ENCODE data around the gene STAT5A.
A peak's percentile ranks its signal among the peaks of the same experiment; 100 is the strongest.

The STAT5A gene

DNA sequence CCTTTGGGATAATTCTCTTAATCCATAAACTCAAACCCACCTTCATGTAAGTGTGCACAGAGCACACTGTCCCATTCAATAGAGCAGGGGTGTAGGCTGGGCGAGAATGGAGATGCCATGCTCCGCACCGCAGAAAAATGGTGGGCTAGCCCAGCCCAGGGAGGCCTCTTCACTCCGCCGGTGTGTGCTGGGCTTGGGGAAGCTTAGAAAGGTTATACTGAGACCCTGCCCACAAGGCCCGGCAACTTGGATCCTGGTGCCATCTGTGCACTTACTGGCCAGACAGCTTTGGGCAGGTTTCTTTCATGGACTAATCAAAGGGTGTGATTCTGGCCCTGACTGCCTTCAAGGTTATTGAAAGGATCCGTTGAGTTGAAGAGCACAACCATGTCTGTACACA lies 3.7 kb upstream of the STAT5A start (continued):
- TF ChIP-seq ZNF654 (tag by site-specific recombination; IDR thresholded peaks at IDR 0.05; ENCODE audit: low read depth) (no peak), ZBTB20 (tag by site-specific recombination; IDR thresholded peaks at IDR 0.05) (no peak), ZNF776 (tag by site-specific recombination; IDR thresholded peaks at IDR 0.05; ENCODE audit: borderline replicate concordance) (no peak), ZNF624 (tag by site-specific recombination; IDR thresholded peaks at IDR 0.05) (no peak)

DNA sequence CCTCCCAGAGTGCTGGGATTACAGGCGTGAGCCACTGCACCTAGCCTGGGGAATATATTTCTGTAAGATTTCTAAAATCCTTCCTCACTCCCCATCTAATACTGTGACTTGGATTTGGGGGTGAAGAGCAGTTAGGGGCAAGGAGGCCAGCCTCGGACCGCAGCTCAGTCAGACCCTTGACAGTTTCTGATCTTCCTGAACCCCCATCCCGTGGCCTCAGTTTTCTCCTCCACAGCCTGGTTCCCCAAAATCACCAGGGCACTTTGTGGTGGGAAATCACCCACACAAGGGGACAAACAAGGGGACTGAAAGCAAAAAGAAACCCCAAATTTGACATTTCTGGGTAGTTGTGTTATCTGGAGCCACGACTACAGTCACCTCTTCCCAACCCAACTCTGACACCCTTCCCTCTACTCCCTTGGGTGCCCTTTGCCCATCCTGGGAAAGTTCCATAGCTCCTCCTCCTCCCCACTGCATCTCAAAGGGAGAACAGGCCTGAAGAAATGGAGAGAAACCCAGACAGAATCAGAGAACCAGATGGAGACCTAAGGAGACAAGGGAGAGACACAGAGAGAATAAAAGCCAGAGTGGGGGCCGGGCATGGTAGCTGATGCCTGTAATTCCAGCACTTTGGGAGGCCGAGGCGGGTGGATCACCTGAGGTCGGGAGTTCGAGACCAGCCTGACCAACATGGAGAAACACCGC lies 2.8 kb upstream of the STAT5A start:
- Histone ChIP-seq H3K4me3 (ENCODE audit: low read depth, low read length) (no peak overlapping the region), H3K9me3 (ENCODE audit: control insufficient read depth, insufficient read depth, low read depth, low read length) (no peaks in the 10 kb centered on the region), H3K27ac (ENCODE audit: extremely low read depth, low read depth, low read length) (no peak overlapping the region), H3K36me3 (ENCODE audit: control insufficient read depth in 2 of 2, insufficient read depth in 1 of 2, low read length in 2 of 2) (no peaks in the 10 kb centered on the region), H3K4me1 (ENCODE audit: control insufficient read depth, insufficient read depth, low read length) (no peaks in the 10 kb centered on the region)
- ChIA-PET POLR2A (no interaction called here), CTCF (interaction anchor here (1.1 kb wide), 1 partner anchor 11 kb away, joined by 3 read pairs; no protein-coding TSS in a partner anchor)
- no peak for TF ChIP-seq ZNF292 (tag by site-specific recombination; IDR thresholded peaks at IDR 0.05; ENCODE audit: borderline replicate concordance, low read depth)
- TF ChIP-seq ZNF701 (tag by site-specific recombination; IDR thresholded peaks at IDR 0.05), result no peak
- TF ChIP-seq ZNF248 (tag by site-specific recombination; IDR thresholded peaks at IDR 0.05), result no peak
- TF ChIP-seq ZNF354C (tag by site-specific recombination; IDR thresholded peaks at IDR 0.05; ENCODE audit: borderline replicate concordance, low read depth), result no peak
- no peak for TF ChIP-seq ZNF624 (tag by site-specific recombination; IDR thresholded peaks at IDR 0.05)
- no peak for TF ChIP-seq ZNF221 (tag by site-specific recombination; IDR thresholded peaks at IDR 0.05; ENCODE audit: borderline replicate concordance)
- no peak for TF ChIP-seq CTCF (tag by site-specific recombination; IDR thresholded peaks at IDR 0.05)
- TF ChIP-seq, protein P1, sequence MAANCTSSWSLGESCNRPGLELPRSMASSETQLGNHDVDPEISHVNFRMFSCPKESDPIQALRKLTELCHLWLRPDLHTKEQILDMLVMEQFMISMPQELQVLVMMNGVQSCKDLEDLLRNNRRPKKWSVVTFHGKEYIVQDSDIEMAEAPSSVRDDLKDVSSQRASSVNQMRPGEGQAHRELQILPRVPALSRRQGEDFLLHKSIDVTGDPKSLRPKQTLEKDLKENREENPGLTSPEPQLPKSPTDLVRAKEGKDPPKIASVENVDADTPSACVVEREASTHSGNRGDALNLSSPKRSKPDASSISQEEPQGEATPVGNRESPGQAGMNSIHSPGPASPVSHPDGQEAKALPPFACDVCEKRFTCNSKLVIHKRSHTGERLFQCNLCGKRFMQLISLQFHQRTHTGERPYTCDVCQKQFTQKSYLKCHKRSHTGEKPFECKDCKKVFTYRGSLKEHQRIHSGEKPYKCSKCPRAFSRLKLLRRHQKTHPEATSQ (tag by site-specific recombination; IDR thresholded peaks at IDR 0.05), result no peak
- no peak for TF ChIP-seq ZNF214 (tag by site-specific recombination; IDR thresholded peaks at IDR 0.05; ENCODE audit: borderline replicate concordance)
- TF ChIP-seq MYNN (tag by site-specific recombination; IDR thresholded peaks at IDR 0.05; ENCODE audit: borderline replicate concordance), result no peak
- TF ChIP-seq TRIM28 (IDR thresholded peaks at IDR 0.05; ENCODE audit: borderline replicate concordance, low read length), result no peak

DNA sequence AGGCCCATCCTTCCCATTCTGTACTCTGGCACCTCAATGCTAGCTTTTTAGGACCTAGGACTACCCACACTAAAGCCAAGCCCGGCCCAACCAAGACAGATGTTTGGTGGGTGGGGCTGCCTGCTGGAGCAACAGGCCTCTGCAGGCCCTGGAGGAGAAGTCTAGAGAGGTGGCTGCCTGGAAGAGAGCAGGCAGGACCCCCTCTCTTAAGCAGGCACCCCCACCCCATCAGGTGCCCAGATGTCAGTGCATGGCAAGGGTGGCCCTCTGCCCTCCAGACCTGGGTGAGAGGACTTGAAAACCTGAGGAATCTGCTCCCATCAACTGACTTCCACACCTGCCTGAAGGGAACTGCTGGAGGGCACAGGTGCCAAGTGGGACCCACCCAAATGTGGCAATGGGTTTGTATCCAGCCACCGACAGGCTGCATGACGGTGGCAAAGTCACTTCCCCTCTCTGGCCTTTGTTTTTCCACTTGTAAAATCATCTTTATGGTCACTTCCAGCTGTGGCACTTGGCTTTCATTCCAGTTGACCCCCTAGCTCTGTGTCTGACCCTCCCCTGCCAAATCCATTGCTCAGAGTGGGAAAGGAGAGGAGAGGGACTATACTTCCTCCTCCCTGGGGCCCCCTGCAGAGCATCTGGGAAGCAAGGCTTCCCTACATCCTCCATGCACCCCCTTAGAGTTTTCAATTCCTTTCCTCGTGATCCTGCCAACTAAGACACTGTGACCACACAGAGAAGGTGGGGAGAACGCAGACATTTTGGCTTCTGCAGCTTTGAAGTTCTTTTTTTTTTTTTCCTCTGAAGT lies 1.7 kb upstream of the STAT5A start:
- Histone ChIP-seq H3K4me3 (ENCODE audit: low read depth, low read length) (no peak overlapping the region), H3K9me3 (ENCODE audit: control insufficient read depth, insufficient read depth, low read depth, low read length) (no peaks in the 10 kb centered on the region), H3K4me1 (ENCODE audit: control insufficient read depth, insufficient read depth, low read length) (no peaks in the 10 kb centered on the region), H3K27ac (ENCODE audit: extremely low read depth, low read depth, low read length) (no peak overlapping the region), H3K36me3 (ENCODE audit: control insufficient read depth in 2 of 2, insufficient read depth in 1 of 2, low read length in 2 of 2) (no peaks in the 10 kb centered on the region)
- ChIA-PET POLR2A (no interaction called here), CTCF (interaction anchor here (0.6 to 1.1 kb wide), 3 partner anchors 9 to 477 kb away, joined by 3 read pairs; no protein-coding TSS in a partner anchor)
- TF ChIP-seq ZFP69B (tag by site-specific recombination; IDR thresholded peaks at IDR 0.05) (peak; percentile 63; the same call in 1 of the 2 replicates), ZNF140 (tag by site-specific recombination; IDR thresholded peaks at IDR 0.05) (no peak), ZBTB26 (tag by site-specific recombination; optimal IDR thresholded peaks at IDR 0.05) (no peak), ZNF777 (tag by site-specific recombination; IDR thresholded peaks at IDR 0.05; ENCODE audit: borderline replicate concordance) (no peak), KLF17 (tag by site-specific recombination; IDR thresholded peaks at IDR 0.05) (no peak), ZNF155 (tag by site-specific recombination; IDR thresholded peaks at IDR 0.05) (no peak), ZNF184 (tag by site-specific recombination; IDR thresholded peaks at IDR 0.05) (no peak), ZNF391 (tag by site-specific recombination; IDR thresholded peaks at IDR 0.05; ENCODE audit: borderline replicate concordance, low read depth) (no peak), MZF1 (tag by site-specific recombination; IDR thresholded peaks at IDR 0.05; ENCODE audit: borderline replicate concordance) (no peak), KLF10 (tag by site-specific recombination; IDR thresholded peaks at IDR 0.05) (no peak)
- TF ChIP-seq, protein P2, sequence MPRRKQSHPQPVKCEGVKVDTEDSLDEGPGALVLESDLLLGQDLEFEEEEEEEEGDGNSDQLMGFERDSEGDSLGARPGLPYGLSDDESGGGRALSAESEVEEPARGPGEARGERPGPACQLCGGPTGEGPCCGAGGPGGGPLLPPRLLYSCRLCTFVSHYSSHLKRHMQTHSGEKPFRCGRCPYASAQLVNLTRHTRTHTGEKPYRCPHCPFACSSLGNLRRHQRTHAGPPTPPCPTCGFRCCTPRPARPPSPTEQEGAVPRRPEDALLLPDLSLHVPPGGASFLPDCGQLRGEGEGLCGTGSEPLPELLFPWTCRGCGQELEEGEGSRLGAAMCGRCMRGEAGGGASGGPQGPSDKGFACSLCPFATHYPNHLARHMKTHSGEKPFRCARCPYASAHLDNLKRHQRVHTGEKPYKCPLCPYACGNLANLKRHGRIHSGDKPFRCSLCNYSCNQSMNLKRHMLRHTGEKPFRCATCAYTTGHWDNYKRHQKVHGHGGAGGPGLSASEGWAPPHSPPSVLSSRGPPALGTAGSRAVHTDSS (tag by site-specific recombination; IDR thresholded peaks at IDR 0.05), result no peak
